ENCODE measurements around the gene MYH11. TPM values are rescaled to one million over a fixed set of nuclear protein-coding genes. Genes with fewer than 3 reads are reported as not detected.
A peak's percentile ranks its signal among the peaks of the same experiment; 100 is the strongest.

Gene MYH11
- total RNA-seq, 2 experiments from 2014 or later, result 0.04 TPM; not detected in 1

- ChIA-PET POLR2A (no interaction called here), CTCF (no interaction called here)
- H3K9me3 Mint-ChIP-seq, result no peaks in the 10 kb centered on the region
- no peak overlapping the region for H3K27ac Mint-ChIP-seq
- H3K4me3 Mint-ChIP-seq, result no peak overlapping the region
- DNase-seq, result no peak
- H3K4me1 Mint-ChIP-seq, result no peaks in the 10 kb centered on the region
- no peaks in the 10 kb centered on the region for H3K27me3 Mint-ChIP-seq
- no peaks in the 10 kb centered on the region for H3K36me3 Mint-ChIP-seq (ENCODE audit: low read depth)
Measured at GRCh38 chr16:15786501-15786900, 70.3 kb downstream of the MYH11 start.

GRCh38 chr16:15785386-15786059, 71.3 kb downstream of the MYH11 start:
- DNase-seq, result no peak
- CTCF ChIA-PET, result no interaction called here
- Mint-ChIP-seq H3K36me3 (ENCODE audit: low read depth) (no peaks in the 10 kb centered on the region), H3K27ac (peak overlapping the region; percentile 6), H3K9me3 (no peaks in the 10 kb centered on the region), H3K4me1 (no peaks in the 10 kb centered on the region), H3K27me3 (no peaks in the 10 kb centered on the region), H3K4me3 (no peak overlapping the region)
- POLR2A ChIA-PET, result no interaction called here

GRCh38 chr16:15783985-15784384, 72.8 kb downstream of the MYH11 start:
- H3K27ac Mint-ChIP-seq, result no peak overlapping the region
- H3K27me3 Mint-ChIP-seq, result no peaks in the 10 kb centered on the region
- no peak for DNase-seq
- no peaks in the 10 kb centered on the region for H3K4me1 Mint-ChIP-seq
- no peak overlapping the region for H3K4me3 Mint-ChIP-seq
- H3K36me3 Mint-ChIP-seq (ENCODE audit: low read depth), result no peaks in the 10 kb centered on the region
- no peaks in the 10 kb centered on the region for H3K9me3 Mint-ChIP-seq
- ChIA-PET POLR2A (no interaction called here), CTCF (no interaction called here)

- no peak for DNase-seq
- Mint-ChIP-seq H3K36me3 (ENCODE audit: low read depth) (no peaks in the 10 kb centered on the region), H3K4me3 (no peak overlapping the region), H3K9me3 (no peaks in the 10 kb centered on the region), H3K27me3 (no peaks in the 10 kb centered on the region), H3K4me1 (no peaks in the 10 kb centered on the region), H3K27ac (no peak overlapping the region)
- POLR2A ChIA-PET, result no interaction called here
- CTCF ChIA-PET, result no interaction called here
Measured at GRCh38 chr16:15782573-15783365, 74.1 kb downstream of the MYH11 start.

GRCh38 chr16:15781650-15782049, 75.2 kb downstream of the MYH11 start:
- Mint-ChIP-seq H3K4me1 (no peaks in the 10 kb centered on the region), H3K9me3 (no peaks in the 10 kb centered on the region), H3K36me3 (ENCODE audit: low read depth) (no peaks in the 10 kb centered on the region), H3K4me3 (no peak overlapping the region), H3K27me3 (no peaks in the 10 kb centered on the region), H3K27ac (no peak overlapping the region)
- POLR2A ChIA-PET, result no interaction called here
- CTCF ChIA-PET, result no interaction called here
- no peak for DNase-seq

GRCh38 chr16:15780805-15781204, 76.0 kb downstream of the MYH11 start:
- no peaks in the 10 kb centered on the region for H3K4me1 Mint-ChIP-seq
- H3K27ac Mint-ChIP-seq, result no peak overlapping the region
- ChIA-PET CTCF (interaction anchor here (0.9 kb wide), 1 partner anchor 346 kb away, joined by 4 read pairs; no protein-coding TSS in a partner anchor), POLR2A (no interaction called here)
- no peak overlapping the region for H3K4me3 Mint-ChIP-seq
- no peaks in the 10 kb centered on the region for H3K27me3 Mint-ChIP-seq
- no peaks in the 10 kb centered on the region for H3K9me3 Mint-ChIP-seq
- no peak for DNase-seq
- no peaks in the 10 kb centered on the region for H3K36me3 Mint-ChIP-seq (ENCODE audit: low read depth)

- Mint-ChIP-seq H3K9me3 (no peaks in the 10 kb centered on the region), H3K27ac (no peak overlapping the region), H3K4me1 (no peaks in the 10 kb centered on the region), H3K36me3 (ENCODE audit: low read depth) (no peaks in the 10 kb centered on the region), H3K4me3 (no peak overlapping the region), H3K27me3 (peaks cover 3% of the 10 kb centered on the region)
- ChIA-PET CTCF (no interaction called here), POLR2A (no interaction called here)
- DNase-seq, result no peak
Measured at GRCh38 chr16:15779664-15780351, 77.0 kb downstream of the MYH11 start.

- Mint-ChIP-seq H3K27ac (no peak overlapping the region), H3K4me1 (no peaks in the 10 kb centered on the region), H3K9me3 (no peaks in the 10 kb centered on the region), H3K27me3 (peaks cover 5% of the 10 kb centered on the region), H3K4me3 (no peak overlapping the region), H3K36me3 (ENCODE audit: low read depth) (no peaks in the 10 kb centered on the region)
- CTCF ChIA-PET, result interaction anchor here (0.6 kb wide), 1 partner anchor 237 kb away, joined by 4 read pairs; no protein-coding TSS in a partner anchor
- POLR2A ChIA-PET, result no interaction called here
- no peak for DNase-seq
Measured at GRCh38 chr16:15778999-15779614, 77.7 kb downstream of the MYH11 start.

- CTCF ChIA-PET, result interaction anchor here (1.1 kb wide), 1 partner anchor 340 kb away, joined by 3 read pairs; no protein-coding TSS in a partner anchor
- POLR2A ChIA-PET, result no interaction called here
- no peak overlapping the region for H3K4me3 Mint-ChIP-seq
- H3K9me3 Mint-ChIP-seq, result no peaks in the 10 kb centered on the region
- H3K27me3 Mint-ChIP-seq, result peaks cover 8% of the 10 kb centered on the region
- no peaks in the 10 kb centered on the region for H3K36me3 Mint-ChIP-seq (ENCODE audit: low read depth)
- no peak for DNase-seq
- no peaks in the 10 kb centered on the region for H3K4me1 Mint-ChIP-seq
- H3K27ac Mint-ChIP-seq, result no peak overlapping the region
Measured at GRCh38 chr16:15778204-15778743, 78.6 kb downstream of the MYH11 start.

- CTCF ChIA-PET, result interaction anchor here (1.1 kb wide), 1 partner anchor 340 kb away, joined by 3 read pairs; no protein-coding TSS in a partner anchor
- peak; percentile 8 for DNase-seq
- no peak overlapping the region for H3K4me3 Mint-ChIP-seq
- H3K36me3 Mint-ChIP-seq (ENCODE audit: low read depth), result no peaks in the 10 kb centered on the region
- no peak overlapping the region for H3K27ac Mint-ChIP-seq
- no peaks in the 10 kb centered on the region for H3K4me1 Mint-ChIP-seq
- H3K27me3 Mint-ChIP-seq, result peaks cover 8% of the 10 kb centered on the region
- POLR2A ChIA-PET, result no interaction called here
- no peaks in the 10 kb centered on the region for H3K9me3 Mint-ChIP-seq
Measured at GRCh38 chr16:15777533-15778203, 79.2 kb downstream of the MYH11 start.

GRCh38 chr16:15776572-15776971, 80.3 kb downstream of the MYH11 start:
- CTCF ChIA-PET, result interaction anchor here (1.2 kb wide), 1 partner anchor 16 kb away, joined by 4 read pairs; no protein-coding TSS in a partner anchor

GRCh38 chr16:15775663-15776304, 81.0 kb downstream of the MYH11 start:
- DNase-seq, result no peak

More at GRCh38 chr16:15776572-15776971, 80.3 kb downstream of the MYH11 start:
- no peaks in the 10 kb centered on the region for H3K4me1 Mint-ChIP-seq
- no peak for DNase-seq
- no peaks in the 10 kb centered on the region for H3K36me3 Mint-ChIP-seq (ENCODE audit: low read depth)
- peaks cover 8% of the 10 kb centered on the region for H3K27me3 Mint-ChIP-seq
- H3K27ac Mint-ChIP-seq, result no peak overlapping the region
- H3K9me3 Mint-ChIP-seq, result no peaks in the 10 kb centered on the region
- no peak overlapping the region for H3K4me3 Mint-ChIP-seq
- POLR2A ChIA-PET, result no interaction called here

More at GRCh38 chr16:15775663-15776304, 81.0 kb downstream of the MYH11 start:
- ChIA-PET CTCF (interaction anchor here (1.2 kb wide), 1 partner anchor 16 kb away, joined by 4 read pairs; no protein-coding TSS in a partner anchor), POLR2A (no interaction called here)
- no peak overlapping the region for H3K27ac Mint-ChIP-seq
- no peaks in the 10 kb centered on the region for H3K4me1 Mint-ChIP-seq
- H3K9me3 Mint-ChIP-seq, result no peaks in the 10 kb centered on the region
- no peaks in the 10 kb centered on the region for H3K36me3 Mint-ChIP-seq (ENCODE audit: low read depth)
- H3K4me3 Mint-ChIP-seq, result no peak overlapping the region
- H3K27me3 Mint-ChIP-seq, result peaks cover 8% of the 10 kb centered on the region
